Measurements from ENCODE around the gene CRELD1.
A peak's percentile ranks its signal among the peaks of the same experiment; 100 is the strongest.

- TF ChIP-seq TAF1 (IDR thresholded peaks at IDR 0.05; ENCODE audit: borderline replicate concordance, low read depth, low read length) = no peak
- peak; percentile 69; the same call in 1 of the 2 replicates for TF ChIP-seq NFIC (IDR thresholded peaks at IDR 0.05; ENCODE audit: borderline replicate concordance)
- TF ChIP-seq, protein P1, sequence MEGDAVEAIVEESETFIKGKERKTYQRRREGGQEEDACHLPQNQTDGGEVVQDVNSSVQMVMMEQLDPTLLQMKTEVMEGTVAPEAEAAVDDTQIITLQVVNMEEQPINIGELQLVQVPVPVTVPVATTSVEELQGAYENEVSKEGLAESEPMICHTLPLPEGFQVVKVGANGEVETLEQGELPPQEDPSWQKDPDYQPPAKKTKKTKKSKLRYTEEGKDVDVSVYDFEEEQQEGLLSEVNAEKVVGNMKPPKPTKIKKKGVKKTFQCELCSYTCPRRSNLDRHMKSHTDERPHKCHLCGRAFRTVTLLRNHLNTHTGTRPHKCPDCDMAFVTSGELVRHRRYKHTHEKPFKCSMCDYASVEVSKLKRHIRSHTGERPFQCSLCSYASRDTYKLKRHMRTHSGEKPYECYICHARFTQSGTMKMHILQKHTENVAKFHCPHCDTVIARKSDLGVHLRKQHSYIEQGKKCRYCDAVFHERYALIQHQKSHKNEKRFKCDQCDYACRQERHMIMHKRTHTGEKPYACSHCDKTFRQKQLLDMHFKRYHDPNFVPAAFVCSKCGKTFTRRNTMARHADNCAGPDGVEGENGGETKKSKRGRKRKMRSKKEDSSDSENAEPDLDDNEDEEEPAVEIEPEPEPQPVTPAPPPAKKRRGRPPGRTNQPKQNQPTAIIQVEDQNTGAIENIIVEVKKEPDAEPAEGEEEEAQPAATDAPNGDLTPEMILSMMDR (IDR thresholded peaks at IDR 0.05) = no peak
- TF ChIP-seq GABPA (IDR thresholded peaks at IDR 0.05; ENCODE audit: low read depth) = no peak
- no peak for TF ChIP-seq FOSL2 (IDR thresholded peaks at IDR 0.05; ENCODE audit: borderline replicate concordance, low read depth)
- TF ChIP-seq MAX (IDR thresholded peaks at IDR 0.05; ENCODE audit: low read depth) = no peak
- no peak for TF ChIP-seq JUND (IDR thresholded peaks at IDR 0.05)
- TF ChIP-seq NRF1 (IDR thresholded peaks at IDR 0.05; ENCODE audit: low read depth, low read length) = no peak
- no peak for TF ChIP-seq FOXM1 (IDR thresholded peaks at IDR 0.05; ENCODE audit: low read depth)
- no peak for TF ChIP-seq RFX5 (IDR thresholded peaks at IDR 0.05; ENCODE audit: low read length)
- TF ChIP-seq RAD21 (IDR thresholded peaks at IDR 0.05; ENCODE audit: low read length) = no peak
- TF ChIP-seq, protein P2, sequence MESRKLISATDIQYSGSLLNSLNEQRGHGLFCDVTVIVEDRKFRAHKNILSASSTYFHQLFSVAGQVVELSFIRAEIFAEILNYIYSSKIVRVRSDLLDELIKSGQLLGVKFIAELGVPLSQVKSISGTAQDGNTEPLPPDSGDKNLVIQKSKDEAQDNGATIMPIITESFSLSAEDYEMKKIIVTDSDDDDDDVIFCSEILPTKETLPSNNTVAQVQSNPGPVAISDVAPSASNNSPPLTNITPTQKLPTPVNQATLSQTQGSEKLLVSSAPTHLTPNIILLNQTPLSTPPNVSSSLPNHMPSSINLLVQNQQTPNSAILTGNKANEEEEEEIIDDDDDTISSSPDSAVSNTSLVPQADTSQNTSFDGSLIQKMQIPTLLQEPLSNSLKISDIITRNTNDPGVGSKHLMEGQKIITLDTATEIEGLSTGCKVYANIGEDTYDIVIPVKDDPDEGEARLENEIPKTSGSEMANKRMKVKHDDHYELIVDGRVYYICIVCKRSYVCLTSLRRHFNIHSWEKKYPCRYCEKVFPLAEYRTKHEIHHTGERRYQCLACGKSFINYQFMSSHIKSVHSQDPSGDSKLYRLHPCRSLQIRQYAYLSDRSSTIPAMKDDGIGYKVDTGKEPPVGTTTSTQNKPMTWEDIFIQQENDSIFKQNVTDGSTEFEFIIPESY (IDR thresholded peaks at IDR 0.05; ENCODE audit: borderline replicate concordance, low read depth) = no peak
- no peak for TF ChIP-seq EZH2phosphoT487 (IDR thresholded peaks at IDR 0.05; ENCODE audit: borderline replicate concordance, low read depth)
Observed at GRCh38 chr3:9955067-9955502, 21.5 kb downstream of the CRELD1 start.
